NCI-H2081 (cell line): Measurements from ENCODE around the gene ZNF784.

Experiments
- DNase-seq, 2 experiments: peaks; one replicate each; lab custom pipeline; 2025; lab: John Stamatoyannopoulos, UW

Gene ZNF784

DNA sequence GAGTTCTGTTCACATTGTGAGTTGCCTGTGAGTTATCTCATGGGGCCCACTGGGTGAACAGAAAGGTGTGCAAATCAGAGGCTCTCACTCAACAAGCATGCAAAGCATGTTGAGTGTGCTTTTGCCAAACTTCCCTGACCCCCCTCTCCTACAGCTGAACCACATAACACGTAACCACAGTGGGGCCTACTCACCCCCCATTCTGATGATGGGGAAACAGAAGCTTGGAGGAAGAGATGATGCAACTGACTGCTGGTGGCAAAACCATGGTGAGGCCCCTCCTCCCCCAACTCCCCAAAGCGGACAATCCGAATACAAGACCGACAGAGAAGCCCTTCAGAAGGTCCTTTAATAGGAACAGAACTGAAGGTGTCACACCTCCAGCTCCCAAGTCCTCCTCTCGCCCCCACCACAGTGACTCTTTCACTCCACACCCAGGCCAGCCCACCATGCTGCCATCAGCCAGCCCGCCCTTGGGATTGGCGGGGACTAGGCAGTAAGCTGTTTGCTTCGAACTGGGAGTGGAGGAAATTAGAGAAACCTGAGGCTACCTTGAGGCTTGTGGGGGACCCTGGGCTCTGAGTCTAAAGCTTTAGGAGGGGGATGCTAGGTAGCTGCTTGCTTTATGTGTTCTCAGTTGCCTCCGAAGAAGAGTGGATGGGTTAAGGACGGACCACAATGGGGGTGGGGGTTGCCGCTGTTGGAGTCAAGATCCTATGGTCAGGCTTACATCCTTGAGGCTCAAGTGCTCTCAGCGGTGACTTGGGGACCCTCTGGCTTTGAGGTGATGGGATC is 3.8 kb downstream of the ZNF784 start:
- no peak for DNase-seq

DNA sequence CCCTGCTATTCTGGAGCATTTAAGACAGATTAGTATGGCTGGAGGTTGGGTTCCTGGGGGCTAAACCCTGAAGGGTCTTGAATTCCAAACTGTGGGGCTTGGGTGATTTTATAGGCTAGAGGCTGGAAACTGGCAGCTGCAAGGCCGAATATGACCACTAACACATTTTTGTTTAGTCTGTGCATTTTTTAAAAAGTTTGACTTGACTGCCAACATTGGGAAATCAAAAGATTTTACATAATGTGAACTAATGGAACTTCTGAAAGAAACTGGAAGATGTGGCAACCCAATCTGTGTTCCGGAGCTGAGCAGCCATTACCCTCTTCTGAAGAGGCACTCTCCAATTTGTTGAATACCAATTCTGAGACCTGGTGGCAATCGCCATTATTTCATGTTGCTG is 5.1 kb downstream of the ZNF784 start:
- no peak for DNase-seq

DNA sequence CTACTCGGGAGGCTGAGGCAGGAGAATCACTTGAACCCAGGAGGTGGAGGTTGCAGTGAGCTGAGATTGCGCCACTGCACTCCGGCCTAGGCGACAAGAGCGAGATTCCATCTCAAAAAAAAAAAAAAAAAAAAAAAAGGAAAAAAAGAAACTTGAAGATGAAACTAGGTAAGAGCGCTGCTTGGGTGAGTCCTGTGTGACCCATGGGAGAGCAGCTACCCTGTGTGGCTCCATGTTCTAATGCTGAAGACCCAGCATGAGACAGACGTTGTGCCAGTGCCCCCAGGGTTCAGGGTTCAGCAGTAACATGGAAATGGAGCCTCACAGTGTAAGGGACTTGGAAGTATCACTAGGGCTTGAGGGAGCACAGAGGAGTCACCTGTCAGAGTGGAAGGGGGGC is 5.9 kb downstream of the ZNF784 start:
- no peak for DNase-seq

DNA sequence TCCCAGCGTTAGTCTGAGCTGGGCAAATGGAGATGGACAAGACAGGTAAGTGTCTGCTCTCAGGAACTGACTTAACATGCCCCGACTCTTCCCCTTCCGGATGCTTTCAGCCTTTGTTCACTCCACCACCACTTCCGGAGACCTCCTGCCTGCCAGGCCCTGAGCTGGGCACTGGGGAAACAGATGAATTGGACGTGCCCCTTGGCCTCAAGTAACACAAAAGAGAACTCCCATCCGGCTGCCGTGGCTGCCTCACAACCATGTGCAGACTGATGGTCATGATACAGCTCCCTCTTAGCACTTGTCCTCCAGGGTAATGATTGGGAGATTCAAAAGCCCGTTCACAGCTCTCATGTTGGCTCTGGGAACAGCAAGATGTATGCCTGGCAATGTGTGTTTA is 6.9 kb downstream of the ZNF784 start:
- DNase-seq = no peak

DNA sequence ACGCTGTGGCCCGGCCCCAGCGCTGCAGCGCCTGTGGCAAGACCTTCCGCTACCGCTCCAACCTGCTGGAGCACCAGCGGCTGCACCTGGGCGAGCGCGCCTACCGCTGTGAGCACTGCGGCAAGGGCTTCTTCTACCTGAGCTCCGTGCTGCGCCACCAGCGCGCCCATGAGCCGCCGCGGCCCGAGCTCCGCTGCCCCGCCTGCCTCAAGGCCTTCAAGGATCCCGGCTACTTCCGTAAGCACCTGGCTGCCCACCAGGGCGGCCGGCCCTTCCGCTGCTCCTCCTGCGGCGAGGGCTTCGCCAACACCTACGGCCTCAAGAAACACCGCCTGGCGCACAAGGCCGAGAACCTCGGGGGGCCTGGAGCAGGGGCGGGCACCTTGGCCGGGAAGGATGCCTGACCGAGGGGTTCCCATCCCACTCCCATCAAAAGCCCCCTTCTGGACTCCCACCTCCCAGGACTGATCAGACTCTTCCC is 7.9 kb downstream of the ZNF784 start:
- no peak for DNase-seq

DNA sequence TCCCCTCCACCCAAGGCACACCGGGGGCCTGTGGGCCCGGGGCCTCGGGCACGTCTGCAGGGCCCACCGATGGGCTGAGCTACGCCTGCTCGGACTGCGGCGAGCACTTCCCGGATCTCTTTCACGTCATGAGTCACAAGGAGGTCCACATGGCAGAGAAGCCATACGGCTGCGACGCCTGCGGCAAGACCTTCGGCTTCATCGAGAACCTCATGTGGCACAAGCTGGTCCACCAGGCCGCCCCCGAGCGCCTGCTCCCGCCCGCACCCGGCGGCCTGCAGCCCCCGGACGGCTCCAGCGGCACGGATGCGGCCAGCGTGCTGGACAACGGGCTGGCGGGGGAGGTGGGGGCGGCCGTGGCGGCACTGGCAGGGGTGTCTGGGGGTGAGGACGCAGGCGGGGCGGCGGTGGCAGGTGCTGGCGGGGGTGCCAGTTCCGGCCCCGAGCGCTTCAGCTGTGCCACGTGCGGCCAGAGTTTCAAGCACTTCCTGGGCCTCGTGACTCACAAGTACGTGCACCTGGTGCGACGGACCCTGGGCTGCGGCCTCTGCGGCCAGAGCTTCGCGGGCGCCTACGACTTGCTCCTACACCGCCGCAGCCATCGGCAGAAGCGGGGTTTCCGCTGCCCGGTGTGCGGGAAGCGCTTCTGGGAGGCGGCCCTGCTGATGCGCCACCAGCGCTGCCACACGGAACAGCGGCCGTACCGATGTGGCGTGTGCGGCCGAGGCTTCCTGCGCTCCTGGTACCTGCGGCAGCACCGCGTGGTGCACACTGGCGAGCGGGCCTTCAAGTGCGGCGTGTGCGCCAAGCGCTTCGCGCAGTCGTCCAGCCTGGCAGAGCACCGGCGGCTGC is 8.6 kb downstream of the ZNF784 start:
- DNase-seq = no peak

DNA sequence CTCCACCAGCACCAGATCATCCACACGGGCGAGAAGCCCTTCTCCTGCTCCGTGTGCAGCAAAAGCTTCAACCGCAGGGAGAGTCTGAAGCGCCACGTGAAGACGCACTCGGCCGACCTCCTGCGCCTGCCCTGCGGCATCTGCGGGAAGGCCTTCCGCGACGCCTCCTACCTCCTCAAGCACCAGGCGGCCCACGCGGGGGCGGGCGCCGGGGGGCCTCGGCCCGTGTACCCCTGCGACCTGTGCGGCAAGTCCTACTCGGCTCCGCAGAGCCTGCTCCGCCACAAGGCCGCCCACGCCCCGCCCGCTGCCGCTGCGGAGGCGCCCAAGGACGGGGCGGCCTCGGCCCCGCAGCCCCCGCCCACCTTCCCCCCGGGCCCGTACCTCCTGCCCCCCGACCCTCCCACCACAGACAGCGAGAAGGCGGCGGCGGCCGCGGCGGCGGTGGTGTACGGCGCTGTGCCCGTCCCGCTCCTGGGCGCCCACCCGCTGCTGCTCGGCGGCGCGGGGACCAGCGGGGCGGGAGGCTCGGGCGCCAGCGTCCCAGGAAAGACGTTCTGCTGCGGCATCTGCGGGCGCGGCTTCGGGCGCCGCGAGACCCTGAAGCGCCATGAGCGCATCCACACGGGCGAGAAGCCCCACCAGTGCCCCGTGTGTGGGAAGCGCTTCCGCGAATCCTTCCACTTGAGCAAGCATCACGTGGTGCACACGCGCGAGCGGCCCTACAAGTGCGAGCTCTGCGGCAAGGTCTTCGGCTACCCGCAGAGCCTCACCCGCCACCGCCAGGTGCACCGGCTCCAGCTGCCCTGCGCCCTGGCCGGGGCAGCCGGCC is 9.4 kb downstream of the ZNF784 start:
- DNase-seq = no peak

DNA sequence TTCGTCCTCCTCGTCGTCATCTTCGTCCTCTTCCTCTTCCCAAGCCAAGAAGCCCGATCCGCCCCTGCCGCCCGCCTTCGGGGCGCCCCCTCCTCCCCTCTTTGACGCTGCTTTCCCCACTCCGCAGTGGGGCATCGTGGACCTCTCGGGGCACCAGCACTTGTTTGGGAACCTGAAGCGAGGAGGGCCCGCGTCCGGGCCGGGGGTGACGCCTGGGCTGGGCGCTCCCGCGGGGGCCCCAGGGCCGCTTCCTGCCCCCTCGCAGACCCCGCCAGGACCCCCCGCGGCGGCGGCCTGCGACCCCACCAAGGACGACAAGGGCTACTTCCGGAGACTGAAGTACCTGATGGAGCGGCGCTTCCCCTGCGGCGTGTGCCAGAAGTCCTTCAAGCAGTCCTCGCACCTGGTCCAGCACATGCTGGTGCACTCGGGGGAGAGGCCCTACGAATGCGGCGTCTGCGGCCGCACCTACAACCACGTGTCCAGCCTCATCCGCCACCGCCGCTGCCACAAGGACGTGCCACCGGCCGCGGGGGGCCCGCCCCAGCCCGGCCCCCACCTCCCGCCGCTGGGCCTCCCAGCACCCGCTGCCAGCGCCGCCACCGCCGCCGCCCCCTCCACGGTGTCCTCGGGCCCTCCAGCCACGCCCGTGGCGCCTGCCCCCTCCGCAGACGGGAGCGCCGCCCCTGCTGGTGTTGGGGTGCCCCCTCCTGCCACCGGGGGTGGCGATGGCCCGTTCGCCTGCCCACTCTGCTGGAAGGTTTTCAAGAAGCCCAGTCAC is 10.2 kb downstream of the ZNF784 start:
- DNase-seq = no peak

DNA sequence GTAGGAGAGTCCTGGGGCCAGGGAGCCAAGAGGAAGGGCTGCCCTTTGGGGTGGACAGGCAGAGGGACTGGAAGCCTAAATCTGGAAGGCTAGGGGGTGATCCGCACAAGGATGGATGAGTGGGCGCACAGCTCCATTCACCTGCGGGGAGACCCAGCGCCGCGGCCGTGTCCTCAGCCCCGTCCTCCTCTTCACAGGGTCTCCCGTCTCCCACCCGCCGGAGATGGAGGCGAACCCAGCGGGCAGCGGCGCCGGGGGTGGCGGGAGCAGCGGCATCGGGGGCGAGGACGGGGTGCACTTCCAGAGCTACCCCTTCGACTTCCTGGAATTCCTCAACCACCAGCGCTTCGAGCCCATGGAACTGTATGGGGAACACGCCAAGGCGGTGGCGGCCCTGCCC is 11.0 kb downstream of the ZNF784 start:
- no peak for DNase-seq

DNA sequence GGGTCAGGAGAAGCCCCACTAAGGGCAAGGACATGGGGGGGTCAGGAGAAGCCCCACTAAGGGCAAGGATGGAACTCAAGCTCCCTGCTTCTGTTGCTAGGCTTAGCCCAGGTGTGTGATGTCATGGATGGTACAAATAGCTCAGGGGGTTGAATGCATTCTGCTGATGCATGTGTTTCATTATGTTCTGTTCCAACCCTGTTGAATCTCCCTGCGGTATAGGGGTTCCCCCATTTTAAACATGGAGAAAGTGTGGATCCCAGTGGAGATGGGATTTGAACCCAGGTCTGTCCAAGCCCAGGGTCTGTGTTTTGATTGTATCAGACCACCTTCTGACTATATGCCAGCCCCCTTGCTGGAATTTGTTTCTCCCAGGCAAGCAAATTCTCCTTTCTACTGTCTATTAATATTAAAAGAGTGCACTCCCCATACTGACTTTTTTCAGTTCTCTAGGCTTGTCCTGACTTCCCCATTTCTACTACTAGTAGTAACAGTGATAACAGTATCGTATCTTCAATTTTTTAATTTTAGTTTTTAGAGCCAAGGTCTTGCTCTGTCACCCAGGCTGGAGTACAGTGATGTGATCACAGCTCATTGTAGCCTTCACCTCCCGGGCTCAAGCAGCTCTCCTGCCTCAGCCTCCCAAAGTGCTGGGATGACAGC is 12.3 kb downstream of the ZNF784 start:
- DNase-seq = no peak

DNA sequence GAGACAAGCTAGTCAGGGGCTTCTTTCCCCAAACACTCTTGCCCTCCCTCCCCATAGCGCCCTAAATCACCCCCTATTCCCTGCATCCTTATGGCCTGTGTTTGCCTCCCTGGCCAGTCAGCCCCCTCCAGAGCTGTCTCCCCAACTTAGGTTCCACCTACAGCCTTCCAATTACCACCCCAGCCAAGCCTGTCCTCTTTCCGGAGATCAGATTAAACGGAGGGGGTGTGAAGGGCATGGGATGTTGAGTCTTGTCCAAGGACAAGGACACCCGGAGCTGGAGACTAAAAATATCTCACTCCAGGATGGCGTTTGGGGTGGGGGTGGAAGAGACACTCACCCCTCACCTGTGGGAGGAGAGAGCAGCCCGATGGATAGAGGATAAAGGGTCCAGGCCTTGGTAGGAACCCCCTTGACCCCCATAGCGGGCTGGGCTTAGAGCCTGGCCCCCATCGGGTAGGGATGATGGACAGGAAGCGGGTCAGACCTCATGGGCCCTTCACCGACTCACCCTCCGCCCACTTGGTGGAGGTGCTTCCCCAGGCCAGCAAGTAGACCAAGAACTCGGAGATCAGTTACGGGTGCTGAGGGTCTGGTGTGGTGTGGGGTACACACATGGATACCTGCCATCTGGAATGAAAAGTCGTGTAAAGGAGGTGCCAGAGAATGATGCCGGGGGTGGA is 12.9 kb downstream of the ZNF784 start:
- DNase-seq = no peak

DNA sequence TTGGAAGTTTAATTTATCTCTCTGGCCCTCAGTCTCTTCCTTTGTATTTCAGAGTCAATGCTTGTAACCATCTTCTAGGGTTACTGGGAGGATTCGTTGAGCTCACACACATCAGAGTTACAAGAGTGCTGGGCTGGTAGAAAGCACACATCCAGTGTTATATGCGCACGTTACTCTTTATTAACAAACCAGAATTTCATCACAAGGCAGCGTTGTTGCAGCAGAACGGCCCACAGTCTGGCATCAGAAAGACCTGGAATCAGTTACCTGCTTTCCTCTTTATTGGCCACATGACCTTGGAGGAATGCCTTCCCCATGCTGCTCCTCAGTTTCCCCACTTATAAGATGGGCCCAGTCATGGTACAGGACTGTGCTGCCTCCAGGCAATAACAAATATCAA is 15.0 kb downstream of the ZNF784 start:
- no peak for DNase-seq

DNA sequence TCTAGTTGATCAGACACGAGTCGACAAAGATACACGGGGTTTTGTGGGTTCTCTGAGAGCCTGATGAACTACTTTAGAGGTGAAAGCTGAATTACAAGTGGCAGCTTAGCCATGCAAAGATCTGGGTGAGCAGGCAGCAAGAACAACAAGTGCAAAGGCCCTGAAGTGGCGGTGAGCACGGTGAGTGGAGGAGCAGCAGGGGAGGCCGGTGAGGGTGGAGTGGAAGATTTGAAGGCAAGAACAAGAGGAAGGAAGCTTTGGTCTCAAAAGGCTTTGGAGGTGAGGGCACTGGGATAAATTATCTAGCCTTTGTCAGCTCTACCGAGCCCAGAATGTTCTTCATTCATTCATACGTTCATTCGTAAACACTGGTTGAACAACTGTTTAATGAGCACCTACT is 17.5 kb downstream of the ZNF784 start:
- no peak for DNase-seq

DNA sequence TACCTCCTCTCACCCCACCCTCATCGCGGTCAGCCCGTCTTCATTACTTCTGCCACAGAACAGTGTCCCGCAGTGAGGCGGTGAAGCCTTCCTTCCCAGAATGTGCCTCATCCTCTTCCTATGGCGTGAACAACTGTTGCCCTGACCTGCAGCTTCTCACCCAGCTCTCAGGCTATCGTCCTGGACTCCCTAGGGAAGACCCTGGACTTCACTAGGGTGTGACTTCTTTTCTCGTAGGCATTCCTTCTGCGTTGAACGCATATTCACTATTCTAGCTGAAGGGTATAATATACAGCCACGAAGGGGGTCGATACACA is 17.9 kb downstream of the ZNF784 start:
- DNase-seq = no peak

DNA sequence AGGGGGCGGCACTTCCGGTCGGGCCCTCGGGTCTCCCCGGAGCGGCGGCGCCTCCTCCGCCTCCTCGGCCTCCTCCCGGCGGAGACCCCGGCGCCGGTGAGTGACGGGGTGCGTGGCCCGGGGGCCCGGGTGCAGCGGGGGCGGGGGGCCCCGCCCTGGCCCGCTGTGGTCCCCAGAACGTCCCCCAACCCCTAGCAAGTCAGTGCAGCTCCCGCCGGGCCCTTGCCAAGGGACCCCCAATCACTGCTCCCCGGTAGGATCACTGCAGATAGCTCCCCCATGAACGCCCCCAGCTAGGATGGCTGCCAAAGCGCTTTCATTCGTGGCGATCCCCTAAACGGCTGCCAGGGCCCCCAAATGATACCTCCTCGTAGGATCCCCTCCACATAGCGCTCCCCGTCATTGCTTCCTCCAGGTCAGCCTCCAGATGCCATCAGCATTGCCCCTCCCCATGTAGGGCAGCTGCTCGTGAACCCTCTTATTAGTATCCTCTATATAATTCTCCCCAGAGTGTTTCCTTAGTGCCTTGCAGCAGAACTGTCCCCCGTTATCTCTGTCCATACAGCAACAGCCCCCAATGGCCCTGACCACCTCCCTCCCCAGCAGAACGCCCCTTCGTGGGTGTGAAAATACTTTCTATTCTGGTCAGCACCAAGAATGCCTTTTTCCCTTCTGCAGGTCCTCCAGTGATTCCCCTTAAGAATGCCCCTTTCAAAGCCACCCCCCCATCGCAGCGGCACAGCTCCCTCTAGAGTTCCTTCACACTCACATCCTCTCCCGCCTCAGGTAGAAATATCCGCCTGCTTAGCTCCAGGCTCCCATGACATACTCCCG is 18.5 kb downstream of the ZNF784 start, which contains the start of gene ZNF865:
Gene ZNF865, plus strand, starts transcription at position 11 of the 834 bp plus-strand sequence. CDS start 7,972 bp downstream, outside the sequence.
- DNase-seq = peak; percentile 76 to 82

DNA sequence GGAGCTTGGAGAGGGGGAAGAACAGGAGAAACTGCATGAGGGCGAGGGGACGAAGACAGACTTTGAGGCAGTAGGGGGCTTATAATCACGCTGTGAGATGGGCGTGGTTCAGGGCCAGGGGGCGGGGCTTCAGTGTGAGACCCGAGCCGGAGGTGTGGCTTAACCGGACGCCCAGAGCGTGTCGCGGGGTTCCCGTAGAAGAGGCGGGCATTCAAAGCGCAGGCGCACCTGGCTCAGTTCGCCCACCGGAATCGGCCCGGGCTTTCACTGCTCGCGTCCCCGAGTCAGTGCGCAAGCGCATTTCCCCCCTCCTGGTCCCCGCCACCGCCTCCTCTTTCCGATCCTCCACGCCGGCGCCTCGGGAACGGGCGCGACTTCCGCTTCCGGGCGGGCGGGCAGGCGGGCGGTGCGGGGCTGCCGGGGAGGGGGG is 19.1 kb downstream of the ZNF784 start:
- peak; percentile 97 to 98 for DNase-seq

DNA sequence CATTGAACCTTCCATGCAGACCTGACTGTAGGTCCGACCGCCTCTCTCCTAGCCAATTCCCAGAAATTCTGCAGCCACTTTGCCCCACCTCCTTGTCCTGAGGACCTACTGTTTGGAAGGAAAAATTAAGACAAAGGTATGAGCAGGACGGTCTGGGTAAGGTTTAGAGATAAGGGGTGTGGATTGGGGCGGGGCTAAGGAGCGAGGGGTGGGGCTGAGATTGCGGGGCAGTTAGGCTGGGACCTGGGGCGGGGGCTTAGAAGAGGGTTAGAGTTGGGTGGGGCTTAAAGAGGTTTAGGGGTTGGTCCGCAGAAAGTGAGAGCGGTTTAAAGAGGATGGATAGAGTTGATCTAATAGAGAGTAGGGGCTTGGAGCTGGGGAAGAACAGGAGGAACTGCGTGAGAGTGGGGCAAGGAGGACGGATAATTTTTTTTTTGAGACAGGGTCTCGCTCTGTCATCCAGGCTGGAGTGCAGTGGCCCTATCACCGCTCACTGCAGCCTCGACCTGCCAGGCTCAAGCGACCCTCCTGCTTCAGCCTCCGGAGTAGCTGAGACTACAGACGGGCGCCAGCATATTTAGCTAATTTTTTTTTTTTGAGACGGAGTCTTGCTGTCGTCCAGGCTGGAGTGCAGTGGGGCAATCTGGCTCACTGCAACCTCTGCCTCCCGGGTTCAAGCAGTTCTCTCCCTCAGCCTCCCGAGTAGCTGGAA is 20.6 kb downstream of the ZNF784 start:
- DNase-seq = no peak

DNA sequence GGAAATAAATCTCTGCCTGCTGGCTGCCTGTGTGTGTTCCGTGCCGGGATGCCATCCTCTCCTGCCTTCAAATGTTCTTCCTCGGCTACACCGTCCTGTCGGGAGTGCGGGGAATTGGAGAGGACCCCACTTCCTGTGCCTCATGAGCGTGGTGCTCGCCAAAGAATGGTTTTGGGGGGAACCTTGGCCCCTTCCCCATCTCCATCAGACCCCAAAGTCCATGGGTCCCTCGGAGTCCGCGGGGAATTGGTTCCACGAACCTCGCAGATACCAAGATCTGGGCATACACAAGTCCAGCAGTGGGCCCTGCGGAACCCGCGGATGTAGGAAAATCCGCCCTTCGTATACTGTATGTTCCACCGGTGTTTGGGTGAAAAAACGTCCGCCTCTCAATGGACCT is 21.3 kb downstream of the ZNF784 start:
- no peak for DNase-seq
